MCF 10A (cell line): ENCODE data around the gene HSD3B2. TPM values are rescaled to one million over a fixed set of nuclear protein-coding genes. Genes with fewer than 3 reads are reported as not detected.

Experiments used
- BruUV-seq: library from RNA; stranded (reverse); fragments of 400-500 nt; replicated peaks from 2 replicates; lab custom pipeline; 2021; lab: Mats Ljungman, UMichigan
- CTCF ChIA-PET: fragments of 300-600 bp; sonication (Branson Sonifier 250); formaldehyde crosslinking; extraction: SDS; loops from one replicate; lab custom pipeline; 2021; ENCODE audit warnings: antibody characterized with exemption, inconsistent platforms; lab: Yijun Ruan, JAX
- POLR2A ChIA-PET: fragments of 300-600, 350-650 bp; sonication (Branson Sonifier 250); formaldehyde crosslinking; extraction: SDS; loops from one replicate; lab custom pipeline; 2020; ENCODE audit warnings: antibody characterized with exemption, inconsistent platforms; lab: Yijun Ruan, JAX
- DNase-seq: peaks from one replicate; pipeline ENCODE4 v3.0.0-alpha.2; 2018; ENCODE audit not compliant: unreplicated experiment
- H3K27ac Mint-ChIP-seq: one replicate; pipeline ENCODE4 v1.8.0; 2022; ENCODE audit warnings: mild to moderate bottlenecking, low read depth, mixed read lengths; ENCODE audit not compliant: unreplicated experiment
- H3K27me3 Mint-ChIP-seq: one replicate; pipeline ENCODE4 v1.8.0; 2022; ENCODE audit warnings: mixed read lengths; ENCODE audit not compliant: insufficient read depth, unreplicated experiment
- H3K36me3 Mint-ChIP-seq: one replicate; pipeline ENCODE4 v1.8.0; 2022; ENCODE audit warnings: mild to moderate bottlenecking, moderate library complexity, mixed read lengths; ENCODE audit not compliant: insufficient read depth, unreplicated experiment
- H3K4me1 Mint-ChIP-seq: one replicate; pipeline ENCODE4 v1.8.0; 2022; ENCODE audit warnings: mixed read lengths; ENCODE audit not compliant: insufficient read depth, unreplicated experiment
- H3K4me3 Mint-ChIP-seq: one replicate; pipeline ENCODE4 v1.8.0; 2022; ENCODE audit warnings: mild to moderate bottlenecking, moderate library complexity, mixed read lengths; ENCODE audit not compliant: unreplicated experiment
- H3K9me3 Mint-ChIP-seq: one replicate; pipeline ENCODE4 v1.8.0; 2022; ENCODE audit warnings: mixed read lengths; ENCODE audit not compliant: unreplicated experiment
- intact Hi-C: fragments of 100-400 bp; cut with micrococcal nuclease; formaldehyde crosslinking; loops from 2 replicates; pipeline ENCODE4 v1.14.1; 2022
- total RNA-seq: library from RNA; stranded (reverse); gene quantifications from 2 replicates; pipeline ENCODE4 v1.2.3, GENCODE V29; 2022
- TF ChIP-seq, protein P1 (sequence below): fragments of 200-600 bp; IDR thresholded peaks from one replicate; pipeline ENCODE4 v1.8.0; 2022; ENCODE audit warnings: antibody characterized with exemption, mild to moderate bottlenecking; ENCODE audit not compliant: unreplicated experiment

The HSD3B2 gene
- total RNA-seq, 1 experiment from 2014 or later, result not detected

DNA sequence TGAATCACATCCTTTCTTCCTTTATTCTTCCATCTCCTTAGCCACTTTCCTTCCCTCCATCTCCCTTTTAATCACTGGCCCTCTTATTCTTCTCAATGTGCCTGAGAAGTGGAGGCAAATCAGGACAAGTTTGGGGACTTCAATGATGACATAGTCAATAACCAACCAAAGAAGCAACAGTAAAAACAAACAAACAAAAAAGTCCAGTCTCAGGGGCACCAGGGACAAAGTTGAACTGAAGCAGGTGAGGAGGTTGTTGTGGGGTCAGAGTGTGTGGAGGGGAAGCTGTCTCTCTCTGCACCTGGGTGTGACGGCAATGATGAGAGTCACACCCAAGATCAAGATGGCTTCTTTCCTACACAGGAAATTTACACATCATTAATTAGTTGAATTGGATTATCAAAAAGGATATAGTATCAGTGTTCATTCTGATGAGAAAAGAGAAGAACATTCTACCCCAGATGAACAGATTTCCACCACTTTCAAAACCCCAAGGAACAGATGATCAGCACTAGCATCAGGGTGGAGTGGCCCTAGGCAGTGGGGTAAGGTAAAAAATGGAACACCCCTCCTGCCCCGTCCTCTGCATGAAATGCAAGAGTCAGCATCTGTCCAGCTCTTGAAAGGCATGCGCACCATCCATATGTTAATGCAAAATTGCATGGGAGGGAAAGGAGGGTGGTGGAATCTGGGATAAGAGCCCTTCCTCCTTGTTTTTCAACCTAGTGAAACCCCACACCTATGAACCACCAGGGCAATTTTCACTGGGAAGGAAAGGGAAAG lies 32.6 kb downstream of the HSD3B2 start:
- H3K9me3 Mint-ChIP-seq, result no peaks in the 10 kb centered on the region
- H3K4me3 Mint-ChIP-seq, result no peak overlapping the region
- H3K36me3 Mint-ChIP-seq, result no peaks in the 10 kb centered on the region
- no TSS peak for BruUV-seq
- H3K27ac Mint-ChIP-seq, result no peak overlapping the region
- no peak for DNase-seq
- TF ChIP-seq, protein P1, sequence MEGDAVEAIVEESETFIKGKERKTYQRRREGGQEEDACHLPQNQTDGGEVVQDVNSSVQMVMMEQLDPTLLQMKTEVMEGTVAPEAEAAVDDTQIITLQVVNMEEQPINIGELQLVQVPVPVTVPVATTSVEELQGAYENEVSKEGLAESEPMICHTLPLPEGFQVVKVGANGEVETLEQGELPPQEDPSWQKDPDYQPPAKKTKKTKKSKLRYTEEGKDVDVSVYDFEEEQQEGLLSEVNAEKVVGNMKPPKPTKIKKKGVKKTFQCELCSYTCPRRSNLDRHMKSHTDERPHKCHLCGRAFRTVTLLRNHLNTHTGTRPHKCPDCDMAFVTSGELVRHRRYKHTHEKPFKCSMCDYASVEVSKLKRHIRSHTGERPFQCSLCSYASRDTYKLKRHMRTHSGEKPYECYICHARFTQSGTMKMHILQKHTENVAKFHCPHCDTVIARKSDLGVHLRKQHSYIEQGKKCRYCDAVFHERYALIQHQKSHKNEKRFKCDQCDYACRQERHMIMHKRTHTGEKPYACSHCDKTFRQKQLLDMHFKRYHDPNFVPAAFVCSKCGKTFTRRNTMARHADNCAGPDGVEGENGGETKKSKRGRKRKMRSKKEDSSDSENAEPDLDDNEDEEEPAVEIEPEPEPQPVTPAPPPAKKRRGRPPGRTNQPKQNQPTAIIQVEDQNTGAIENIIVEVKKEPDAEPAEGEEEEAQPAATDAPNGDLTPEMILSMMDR, result no peak
- CTCF ChIA-PET, result interaction anchor here (0.6 kb wide), 1 partner anchor 28 kb away, joined by 4 read pairs; no protein-coding TSS in a partner anchor
- H3K4me1 Mint-ChIP-seq, result no peaks in the 10 kb centered on the region
- intact Hi-C loops, result no loop called here
- H3K27me3 Mint-ChIP-seq, result peaks cover 8% of the 10 kb centered on the region
- POLR2A ChIA-PET, result no interaction called here

DNA sequence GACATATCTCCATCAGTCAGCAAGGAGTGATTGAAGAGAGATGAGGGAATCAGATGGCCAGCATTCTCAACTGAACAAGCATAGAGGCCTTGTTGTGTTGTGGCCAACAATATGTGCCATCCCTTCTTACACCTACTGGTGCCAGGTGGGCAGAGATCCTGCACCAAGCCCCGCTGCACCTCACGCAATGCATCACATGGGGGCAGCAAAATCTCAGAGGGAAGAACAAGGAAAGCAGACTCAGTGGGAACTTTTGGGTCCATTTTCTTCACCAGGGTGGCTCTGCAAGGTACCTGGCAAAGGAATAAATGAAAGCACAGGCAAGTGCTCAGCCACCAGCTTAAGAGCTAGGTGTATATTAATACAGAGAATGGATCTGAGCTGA lies 33.2 kb downstream of the HSD3B2 start:
- Mint-ChIP-seq H3K27me3 (peaks cover 3% of the 10 kb centered on the region), H3K4me1 (peaks cover 4% of the 10 kb centered on the region), H3K4me3 (no peak overlapping the region), H3K27ac (no peak overlapping the region), H3K9me3 (no peaks in the 10 kb centered on the region), H3K36me3 (no peaks in the 10 kb centered on the region)
- BruUV-seq, result no TSS peak
- intact Hi-C loops, result no loop called here
- ChIA-PET POLR2A (no interaction called here), CTCF (interaction anchor here (0.6 kb wide), 1 partner anchor 27 kb away, joined by 4 read pairs; no protein-coding TSS in a partner anchor)
- peak; percentile 27 for DNase-seq
- TF ChIP-seq, protein P1, result no peak

GRCh38 chr1:119449971-119450370 lies 35.0 kb downstream of the HSD3B2 start:
- CTCF ChIA-PET, result interaction anchor here (0.7 kb wide), 1 partner anchor 24 kb away, joined by 3 read pairs; no protein-coding TSS in a partner anchor
- BruUV-seq, result no TSS peak
- Mint-ChIP-seq H3K36me3 (no peaks in the 10 kb centered on the region), H3K27ac (no peak overlapping the region), H3K4me3 (no peak overlapping the region), H3K27me3 (no peaks in the 10 kb centered on the region), H3K9me3 (no peaks in the 10 kb centered on the region), H3K4me1 (peaks cover 14% of the 10 kb centered on the region)
- DNase-seq, result peak; percentile 42
- TF ChIP-seq, protein P1, result no peak
- POLR2A ChIA-PET, result no interaction called here
- intact Hi-C loops, result no loop called here

GRCh38 chr1:119451158-119451557 lies 36.2 kb downstream of the HSD3B2 start:
- no peaks in the 10 kb centered on the region for H3K36me3 Mint-ChIP-seq
- no TSS peak for BruUV-seq
- H3K4me1 Mint-ChIP-seq, result peaks cover 14% of the 10 kb centered on the region
- ChIA-PET POLR2A (no interaction called here), CTCF (interaction anchor here (1.7 to 2.8 kb wide), 2 partner anchors 25 to 160 kb away, joined by 4 to 10 read pairs; no protein-coding TSS in a partner anchor)
- TF ChIP-seq, protein P1, result no peak
- H3K9me3 Mint-ChIP-seq, result no peaks in the 10 kb centered on the region
- H3K27ac Mint-ChIP-seq, result no peak overlapping the region
- H3K27me3 Mint-ChIP-seq, result no peaks in the 10 kb centered on the region
- no peak for DNase-seq
- H3K4me3 Mint-ChIP-seq, result no peak overlapping the region
- intact Hi-C loops, result no loop called here
